Left kidney (tissue), 2 donors: ENCODE data around the gene ERC1. TPM values are rescaled to one million over a fixed set of nuclear protein-coding genes. Genes with fewer than 3 reads are reported as not detected.
"Not testable (repeated sequence)": the region's sequence is repeated elsewhere in the genome, so short reads cannot be mapped to it uniquely, and the experiment has no call there.

Experiments used
- DNase-seq: peaks from one replicate; pipeline ENCODE4 v3.0.0-alpha.2; 2013
- polyA plus RNA-seq: library from polyadenylated mRNA; unstranded; fragments of 120-200 nt; gene quantifications from one replicate; pipeline ENCODE4 v1.2.1, GENCODE V29; 2013; ENCODE audit not compliant: insufficient read length

ERC1 gene
- polyA plus RNA-seq, 1 donor, result 44.3 TPM

GRCh38 chr12:1324099-1324498 lies 333.1 kb downstream of the ERC1 start:
- DNase-seq, result no peak

- no peak for DNase-seq
These were observed 333.9 kb downstream of the ERC1 start for GRCh38 chr12:1324910-1325309.

GRCh38 chr12:1325666-1326065 lies 334.6 kb downstream of the ERC1 start:
- no peak for DNase-seq

GRCh38 chr12:1326258-1326657 lies 335.2 kb downstream of the ERC1 start:
- no peak for DNase-seq

- DNase-seq, result no peak
These were observed 337.4 kb downstream of the ERC1 start for GRCh38 chr12:1328391-1328790.

GRCh38 chr12:1329784-1330476 lies 338.9 kb downstream of the ERC1 start:
- no peak for DNase-seq

- DNase-seq, result no peak
These were observed 339.4 kb downstream of the ERC1 start for GRCh38 chr12:1330477-1330827.

- no peak for DNase-seq
These were observed 341.3 kb downstream of the ERC1 start for GRCh38 chr12:1332327-1332726.

- DNase-seq, result no peak
These were observed 347.6 kb downstream of the ERC1 start for GRCh38 chr12:1338483-1339177.

- not testable (repeated sequence) for DNase-seq
These were observed 348.1 kb downstream of the ERC1 start for GRCh38 chr12:1339178-1339541.

GRCh38 chr12:1339618-1340319 lies 348.7 kb downstream of the ERC1 start:
- DNase-seq, result no peak

GRCh38 chr12:1341270-1341669 lies 350.2 kb downstream of the ERC1 start:
- not testable (repeated sequence) for DNase-seq

- DNase-seq, result no peak
These were observed 352.4 kb downstream of the ERC1 start for GRCh38 chr12:1343422-1343821.

- no peak for DNase-seq
These were observed 353.2 kb downstream of the ERC1 start for GRCh38 chr12:1344245-1344644.

- DNase-seq, result no peak
These were observed 355.1 kb downstream of the ERC1 start for GRCh38 chr12:1346126-1346525.

GRCh38 chr12:1347294-1347693 lies 356.3 kb downstream of the ERC1 start:
- DNase-seq, result no peak

GRCh38 chr12:1348606-1349005 lies 357.6 kb downstream of the ERC1 start:
- DNase-seq, result no peak

- no peak for DNase-seq
These were observed 359.3 kb downstream of the ERC1 start for GRCh38 chr12:1350055-1350933.

- DNase-seq, result no peak
These were observed 359.9 kb downstream of the ERC1 start for GRCh38 chr12:1350934-1351240.

GRCh38 chr12:1351926-1352325 lies 360.9 kb downstream of the ERC1 start:
- no peak for DNase-seq

- DNase-seq, result no peak
These were observed 362.4 kb downstream of the ERC1 start for GRCh38 chr12:1353451-1353850.

GRCh38 chr12:1355396-1355795 lies 364.4 kb downstream of the ERC1 start:
- no peak for DNase-seq

- DNase-seq, result not testable (repeated sequence)
These were observed 364.8 kb downstream of the ERC1 start for GRCh38 chr12:1355871-1356270.
